Peyer's patch (tissue), 4 donors: ENCODE measurements around the gene CPSF3.

Experiments
- CTCF ChIP-seq, 6 experiments: fragments of 450-650 bp in 4 of 6; fragments of 200-600 bp in 2 of 6; sonication (generic) in 1 of 6; IDR thresholded peaks; one replicate each; pipeline ENCODE4 v1.5.1; 2017 to 2019; ENCODE audit warnings: antibody characterized with exemption in 6 of 6, mild to moderate bottlenecking in 3 of 6, moderate library complexity in 1 of 6
- POLR2A ChIP-seq, 2 donors: fragments of 450-650 bp; IDR thresholded peaks; one replicate each; pipeline ENCODE4 v1.5.1; 2017; ENCODE audit warnings: antibody characterized with exemption in 2 of 2, mild to moderate bottlenecking in 2 of 2, moderate library complexity in 2 of 2

- TF ChIP-seq CTCF (IDR thresholded peaks at IDR 0.05) (no peak), POLR2A (IDR thresholded peaks at IDR 0.05) (no peak)
These were observed 27.8 kb downstream of the CPSF3 start for GRCh38 chr2:9451231-9451630.
